GF-D8 (cell line): ENCODE measurements around the gene PRMT2.
A peak's percentile ranks its signal among the peaks of the same experiment; 100 is the strongest.

Experiments
- DNase-seq: peaks from one replicate; lab custom pipeline; 2025; lab: John Stamatoyannopoulos, UW

PRMT2 gene

GRCh38 chr21:46635324-46636180 lies at the start of gene PRMT2:
Gene PRMT2, plus strand, starts transcription at chr21:46635674. Its CDS starts 1,278 bp downstream, at chr21:46636952.
- DNase-seq = peak; percentile 95

- no peak for DNase-seq
Measured at GRCh38 chr21:46594276-46594675, 41.2 kb upstream of the PRMT2 start.

DNA sequence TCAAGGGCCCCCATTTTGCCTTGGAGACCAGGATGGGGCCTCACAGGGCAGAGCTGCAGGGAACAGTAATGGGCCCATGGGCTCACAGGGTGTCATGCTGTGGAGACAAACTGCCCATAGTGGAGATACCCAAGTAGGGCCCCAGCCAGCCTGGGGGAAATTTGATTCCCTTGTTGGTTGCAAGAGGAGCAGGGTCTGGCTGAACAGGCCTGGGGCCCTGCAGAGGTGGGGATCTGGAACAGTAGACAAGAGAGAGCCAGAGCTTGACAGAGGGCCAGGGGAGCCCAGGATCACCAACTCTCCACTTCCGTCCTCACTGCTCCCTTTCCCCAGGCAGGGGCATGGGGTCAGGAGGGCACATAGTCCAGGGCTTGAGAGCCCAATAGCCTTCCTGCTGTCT lies 39.3 kb upstream of the PRMT2 start:
- DNase-seq = no peak

GRCh38 chr21:46597031-46597430 lies 38.4 kb upstream of the PRMT2 start:
- DNase-seq = no peak

GRCh38 chr21:46597896-46598343 lies 37.6 kb upstream of the PRMT2 start:
- DNase-seq = no peak

- DNase-seq = no peak
Measured at GRCh38 chr21:46598581-46599572, 36.6 kb upstream of the PRMT2 start.

GRCh38 chr21:46600305-46600704 lies 35.2 kb upstream of the PRMT2 start:
- no peak for DNase-seq

DNA sequence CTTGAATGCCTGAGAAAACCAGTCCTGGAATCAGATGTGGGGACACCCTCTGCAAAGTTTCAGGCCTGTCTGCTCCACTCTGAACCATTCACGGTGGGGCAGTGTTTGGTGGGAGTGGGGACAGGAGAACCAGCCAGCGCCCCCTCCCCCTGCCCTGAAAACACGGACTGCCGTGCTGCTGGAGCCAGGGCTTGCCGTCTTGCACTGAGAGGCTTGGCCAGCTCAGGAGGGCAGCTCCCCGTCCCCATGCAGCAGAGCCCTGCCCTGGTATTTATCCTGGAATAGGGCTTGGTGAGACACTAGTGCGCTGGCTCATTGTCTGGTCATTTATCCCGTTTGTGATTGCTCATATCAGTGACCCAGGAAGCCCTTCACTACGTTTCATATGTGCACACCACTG lies 34.5 kb upstream of the PRMT2 start:
- no peak for DNase-seq

- DNase-seq = no peak
Measured at GRCh38 chr21:46603228-46603627, 32.2 kb upstream of the PRMT2 start.

- DNase-seq = no peak
Measured at GRCh38 chr21:46604329-46604974, 31.0 kb upstream of the PRMT2 start.

DNA sequence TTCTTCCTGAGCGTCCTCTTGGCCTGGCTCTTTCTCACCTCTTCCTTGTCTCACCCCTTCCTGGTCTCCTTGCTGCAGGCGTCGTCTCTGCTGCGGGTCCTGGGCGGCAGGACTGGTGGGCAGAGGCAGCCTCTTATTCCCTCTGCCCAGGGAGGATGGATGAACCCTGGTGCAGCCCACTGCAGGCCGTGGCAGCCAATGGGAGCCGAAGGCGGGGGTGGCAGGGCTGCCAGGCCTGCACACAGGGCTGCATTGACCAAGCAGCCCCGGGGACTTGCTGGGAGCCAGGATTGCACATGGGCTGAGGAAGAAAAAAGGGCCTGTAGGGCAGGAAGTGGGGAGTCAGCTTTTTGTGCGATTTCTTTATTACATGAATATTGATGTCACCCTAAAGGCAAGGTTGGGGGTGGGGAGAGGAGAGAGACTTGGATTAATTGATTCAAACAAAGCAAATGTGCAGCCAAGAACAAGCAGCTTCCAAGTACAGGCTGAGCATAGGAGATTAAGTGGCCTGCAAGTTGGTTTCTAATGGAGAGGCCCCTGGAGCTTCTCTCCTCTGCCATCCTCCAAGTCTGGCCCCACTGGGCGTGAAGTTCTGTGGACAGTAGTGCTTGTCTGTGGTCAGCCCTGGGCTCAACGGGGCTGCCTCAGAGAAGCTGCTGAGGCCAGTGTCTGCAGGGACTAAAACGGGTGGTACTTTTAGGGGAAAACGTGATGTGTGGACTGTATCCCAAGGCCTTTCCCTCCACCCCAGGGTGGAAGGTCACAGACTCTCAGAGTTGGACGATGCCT lies 30.3 kb upstream of the PRMT2 start, which contains the start of gene S100B:
Gene S100B, minus strand, starts transcription at position 108 of the 792 bp plus-strand sequence. CDS start 2,667 bp downstream, outside the sequence.
- DNase-seq = no peak

GRCh38 chr21:46605767-46606426 lies 29.6 kb upstream of the PRMT2 start:
- peak; percentile 87 for DNase-seq

GRCh38 chr21:46606427-46606813 lies 29.1 kb upstream of the PRMT2 start:
- no peak for DNase-seq

DNA sequence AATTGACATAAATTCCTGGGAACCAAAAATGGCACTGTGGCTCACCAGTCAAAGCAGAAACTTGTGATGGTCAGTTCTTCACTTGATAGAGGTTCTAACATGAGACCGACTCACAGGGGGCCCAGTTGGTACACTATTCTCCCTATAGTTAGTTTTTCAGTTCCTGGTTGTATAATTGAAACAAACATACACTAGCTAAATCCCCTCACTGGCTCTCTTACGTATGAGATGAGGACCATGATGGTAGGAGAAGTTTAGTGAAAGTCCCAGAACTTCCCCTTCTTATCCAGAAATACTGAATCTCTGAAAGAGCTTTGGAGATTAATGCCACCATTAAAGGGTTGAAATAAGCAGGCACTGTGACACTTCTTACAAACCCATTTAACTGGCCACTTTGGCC lies 27.8 kb upstream of the PRMT2 start:
- no peak for DNase-seq

GRCh38 chr21:46608672-46609111 lies 26.8 kb upstream of the PRMT2 start:
- no peak for DNase-seq

DNA sequence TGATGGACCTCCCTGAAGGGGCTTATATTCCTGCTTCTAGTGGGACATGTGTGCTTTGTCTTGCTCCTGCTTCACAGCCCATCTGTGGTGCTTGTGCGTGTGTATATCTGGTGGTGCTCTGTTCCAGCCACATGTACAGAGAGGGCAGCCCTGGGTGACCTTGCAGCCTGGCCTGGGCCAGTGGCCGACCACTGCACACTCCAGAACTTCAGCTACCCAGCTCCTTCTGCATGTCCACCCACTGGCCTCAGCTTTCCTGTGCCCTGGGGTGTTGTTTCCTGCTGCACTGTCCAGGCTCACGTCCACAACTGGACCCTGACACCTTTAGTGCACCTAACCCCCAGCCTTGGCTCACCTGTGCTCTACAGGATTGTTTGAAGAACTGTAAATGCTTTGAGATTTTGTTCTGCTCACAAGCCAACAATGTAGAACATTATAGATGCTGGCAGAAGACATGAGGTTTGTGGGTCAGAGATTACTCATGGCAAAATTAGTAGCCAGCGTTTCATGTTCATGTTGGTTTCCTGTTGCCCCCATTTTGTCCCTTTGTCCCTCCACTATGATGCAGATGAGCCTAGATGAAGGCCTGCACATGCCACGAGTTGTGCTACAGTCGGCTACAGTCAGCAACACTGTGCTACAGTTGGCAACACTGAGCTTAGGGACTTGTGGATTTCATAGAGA lies 25.3 kb upstream of the PRMT2 start:
- DNase-seq = no peak

GRCh38 chr21:46613391-46613790 lies 22.1 kb upstream of the PRMT2 start:
- DNase-seq = no peak

DNA sequence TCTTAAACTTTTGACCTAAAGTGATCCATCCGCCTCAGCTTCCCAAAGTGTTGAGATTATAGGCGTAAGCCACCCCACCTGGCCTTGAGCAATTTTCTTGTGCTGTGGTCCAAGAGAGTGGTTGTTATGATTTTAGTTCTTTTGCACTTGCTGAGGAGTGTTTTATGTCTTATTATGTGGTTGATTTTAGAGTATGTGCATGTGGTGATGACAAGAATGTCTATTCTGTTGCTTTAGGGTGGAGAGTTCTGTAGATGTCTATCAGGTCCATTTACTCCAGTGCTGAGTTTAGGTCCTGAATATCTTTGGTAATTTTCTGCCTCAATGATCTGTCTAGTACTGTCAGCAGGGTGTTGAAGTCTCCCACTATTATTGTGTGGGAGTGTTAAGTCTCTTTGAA lies 19.4 kb upstream of the PRMT2 start:
- DNase-seq = no peak

DNA sequence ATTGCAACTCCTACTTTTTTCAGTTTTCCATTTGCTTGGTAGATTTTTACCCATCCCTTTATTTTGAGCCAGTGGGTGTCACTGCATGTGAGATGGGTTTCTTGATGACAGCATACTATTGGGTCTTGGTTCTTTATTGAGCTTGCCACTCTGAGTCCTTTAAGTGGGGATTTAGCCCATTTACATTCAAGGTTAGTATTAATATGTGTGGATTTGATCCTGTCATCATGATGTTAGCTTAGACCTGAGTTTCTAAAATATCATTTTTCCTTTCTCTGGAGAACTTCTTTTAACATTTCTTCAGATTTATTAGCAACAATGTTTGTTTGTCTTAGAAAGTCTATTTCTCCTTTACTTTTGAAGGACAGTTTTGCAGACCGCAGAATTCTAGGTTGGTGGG lies 18.8 kb upstream of the PRMT2 start:
- DNase-seq = no peak
